D721Med (cell line): ENCODE data around the gene MFN1.
A peak's percentile ranks its signal among the peaks of the same experiment; 100 is the strongest.
"Not testable (repeated sequence)": the region's sequence is repeated elsewhere in the genome, so short reads cannot be mapped to it uniquely, and the experiment has no call there.

Experiments
- DNase-seq: peaks from one replicate; pipeline ENCODE4 v3.0.0; 2011; ENCODE audit warnings: low spot score; ENCODE audit not compliant: insufficient read length
- FAIRE-seq: peaks from 2 replicates; lab custom pipeline; 2011; peaks lifted over from hg19 to GRCh38; lab: Jason Lieb, UNC
- CTCF ChIP-seq: IDR thresholded peaks from 2 replicates; pipeline ENCODE4 v1.5.1; 2012; ENCODE audit warnings: mild to moderate bottlenecking, control low read depth; ENCODE audit not compliant: insufficient read depth; ENCODE audit errors: missing control alignments

Gene MFN1

GRCh38 chr3:179347345-179348194, at the start of gene MFN1:
MFN1 (plus strand) TSS chr3:179347709; CDS start chr3:179348852, 1,143 bp downstream.
- DNase-seq = peak; percentile 66
- peak; percentile 38 for FAIRE-seq
- TF ChIP-seq CTCF = no peak

GRCh38 chr3:179297971-179298725, 49.4 kb upstream of the MFN1 start:
- FAIRE-seq (no peak), DNase-seq (no peak)
- no peak for TF ChIP-seq CTCF

- DNase-seq (no peak), FAIRE-seq (no peak)
- TF ChIP-seq CTCF = no peak
Observed at GRCh38 chr3:179299316-179299715, 48.2 kb upstream of the MFN1 start.

GRCh38 chr3:179299999-179300613, 47.4 kb upstream of the MFN1 start:
- no peak for TF ChIP-seq CTCF
- DNase-seq = no peak
- no peak for FAIRE-seq

GRCh38 chr3:179301645-179302044, 45.9 kb upstream of the MFN1 start:
- FAIRE-seq = no peak
- DNase-seq = no peak
- no peak for TF ChIP-seq CTCF

- TF ChIP-seq CTCF = no peak
- FAIRE-seq (no peak), DNase-seq (no peak)
Observed at GRCh38 chr3:179302111-179302510, 45.4 kb upstream of the MFN1 start.

GRCh38 chr3:179304605-179305004, 42.9 kb upstream of the MFN1 start:
- no peak for FAIRE-seq
- no peak for TF ChIP-seq CTCF
- no peak for DNase-seq

GRCh38 chr3:179307362-179307761, 40.1 kb upstream of the MFN1 start:
- DNase-seq, FAIRE-seq: not testable (repeated sequence)
